BJ (cell line): ENCODE measurements around the gene CCNT2. TPM values are rescaled to one million over a fixed set of nuclear protein-coding genes. Genes with fewer than 3 reads are reported as not detected.

Experiments
- CTCF ChIA-PET: fragments of 350-600 bp; formaldehyde crosslinking; extraction: SDS; loops from one replicate; lab custom pipeline; 2021; ENCODE audit warnings: antibody characterized with exemption, inconsistent platforms; lab: Yijun Ruan, JAX
- POLR2A ChIA-PET: fragments of 300-600 bp; sonication (Branson Sonifier 250); formaldehyde crosslinking; extraction: SDS; loops from one replicate; lab custom pipeline; 2021; ENCODE audit warnings: antibody characterized with exemption; lab: Charles Lee
- DNase-seq: peaks from one replicate; pipeline ENCODE4 v3.0.0-alpha.2; 2011; ENCODE audit warnings: low read depth
- H3K27me3 ChIP-seq: 2 replicates; pipeline ENCODE4 v1.6.0; 2011; ENCODE audit warnings: low read length; ENCODE audit not compliant: control insufficient read depth, insufficient read depth
- H3K36me3 ChIP-seq: 2 replicates; pipeline ENCODE4 v1.5.1; 2011; ENCODE audit warnings: low read length; ENCODE audit not compliant: control insufficient read depth, insufficient read depth
- H3K4me3 ChIP-seq: 2 replicates; pipeline ENCODE4 v1.5.1; 2011; ENCODE audit warnings: low read depth, mild to moderate bottlenecking, control low read depth, low read length
- CTCF ChIP-seq: IDR thresholded peaks from 2 replicates; pipeline ENCODE4 v1.5.1; 2011; ENCODE audit warnings: low read depth, mild to moderate bottlenecking, control low read depth, inconsistent platforms, low read length, moderate library complexity; ENCODE audit not compliant: insufficient read depth
- polyA plus RNA-seq: library from polyadenylated mRNA; depleted of rRNA; stranded (reverse); fragments of >200 nt; gene quantifications from 2 replicates; pipeline ENCODE4 v1.2.3, GENCODE V29; 2011

Gene CCNT2
- polyA plus RNA-seq, 1 experiment = 9.1 TPM

- POLR2A ChIA-PET = no interaction called here
- TF ChIP-seq CTCF = no peak
- H3K4me3 ChIP-seq = no peak overlapping the region
These were observed 6.3 kb downstream of the CCNT2 start for GRCh38 chr2:134924912-134925311.

GRCh38 chr2:134926231-134926931, 7.8 kb downstream of the CCNT2 start:
- no peak for TF ChIP-seq CTCF
- no peak for DNase-seq
- no peaks in the 10 kb centered on the region for H3K27me3 ChIP-seq
- H3K4me3 ChIP-seq = no peak overlapping the region
- CTCF ChIA-PET = no interaction called here
- POLR2A ChIA-PET = no interaction called here
- no peaks in the 10 kb centered on the region; the same call in 1 of the 2 replicates for H3K36me3 ChIP-seq

More at GRCh38 chr2:134924912-134925311, 6.3 kb downstream of the CCNT2 start:
- CTCF ChIA-PET = no interaction called here
- no peak for DNase-seq
- Histone ChIP-seq H3K27me3 (no peaks in the 10 kb centered on the region), H3K36me3 (no peaks in the 10 kb centered on the region; the same call in 1 of the 2 replicates)

GRCh38 chr2:134927195-134927594, 8.6 kb downstream of the CCNT2 start:
- no peak for TF ChIP-seq CTCF
- ChIA-PET POLR2A (no interaction called here), CTCF (interaction anchor here (0.9 kb wide), 1 partner anchor 35 kb away, joined by 4 read pairs; no protein-coding TSS in a partner anchor)
- Histone ChIP-seq H3K36me3 (peaks cover 1% of the 10 kb centered on the region; the same call in 1 of the 2 replicates), H3K27me3 (no peaks in the 10 kb centered on the region), H3K4me3 (no peak overlapping the region)
- no peak for DNase-seq

GRCh38 chr2:134932864-134933526, 14.4 kb downstream of the CCNT2 start:
- no peak for TF ChIP-seq CTCF
- ChIA-PET POLR2A (no interaction called here), CTCF (no interaction called here)
- Histone ChIP-seq H3K27me3 (no peaks in the 10 kb centered on the region), H3K36me3 (peaks cover 1% of the 10 kb centered on the region; the same call in 1 of the 2 replicates), H3K4me3 (no peak overlapping the region)
- DNase-seq = no peak

- POLR2A ChIA-PET = no interaction called here
- DNase-seq = no peak
- Histone ChIP-seq H3K27me3 (no peaks in the 10 kb centered on the region), H3K4me3 (no peak overlapping the region), H3K36me3 (peaks cover 1% of the 10 kb centered on the region; the same call in 1 of the 2 replicates)
- TF ChIP-seq CTCF = no peak
- CTCF ChIA-PET = no interaction called here
These were observed 15.1 kb downstream of the CCNT2 start for GRCh38 chr2:134933732-134934131.
